ENCODE results near the gene TRPV4.
"Not testable (repeated sequence)": the region's sequence is repeated elsewhere in the genome, so short reads cannot be mapped to it uniquely, and the experiment has no call there.

TRPV4 gene

DNA sequence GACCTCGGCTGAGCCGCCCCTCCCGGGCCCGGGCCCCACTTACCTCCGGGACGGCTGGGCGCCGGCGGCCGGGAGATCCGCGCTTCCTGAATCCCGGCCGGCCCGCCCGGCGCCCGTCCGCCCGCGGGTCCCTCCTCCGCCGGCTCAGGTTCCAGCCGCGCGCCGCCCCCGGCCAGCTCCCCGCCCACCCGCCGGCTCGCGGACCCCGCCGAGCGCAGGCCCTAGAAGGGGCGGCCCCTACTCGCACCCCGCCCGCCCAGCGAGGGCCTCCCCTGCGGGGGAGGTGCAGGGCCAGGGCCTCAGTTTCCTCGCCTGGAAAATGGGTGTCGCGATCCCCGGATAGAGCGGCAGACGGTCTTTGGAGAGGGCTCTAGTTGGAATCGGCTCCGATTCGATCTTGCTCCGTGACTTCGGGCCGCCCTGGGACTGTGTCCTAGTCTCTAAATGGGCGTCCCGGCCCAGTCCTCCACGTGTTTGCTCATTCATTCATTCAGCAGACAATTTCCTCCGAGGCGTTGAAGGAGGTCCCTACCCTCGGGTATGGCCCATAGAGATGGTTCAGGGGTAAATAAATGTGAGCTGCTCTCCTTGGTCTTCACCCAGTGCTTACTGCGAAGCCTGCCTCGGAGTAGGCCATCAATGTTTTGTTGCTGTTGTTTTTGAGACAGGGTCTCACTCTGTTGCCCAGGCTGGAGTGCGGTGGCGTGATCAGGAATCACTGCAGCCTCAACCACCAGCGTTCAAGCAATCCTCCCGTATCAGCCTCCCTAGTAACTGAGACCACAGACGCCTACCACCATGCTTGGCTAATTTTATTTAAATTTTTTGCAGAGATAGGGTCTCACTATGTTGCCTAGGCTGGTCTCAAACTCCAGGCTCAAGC, at the start of gene TRPV4:
Gene TRPV4, minus strand, starts transcription at position 92 of the 883 bp plus-strand sequence. CDS start 18,602 bp downstream, outside the sequence.
- DNase-seq (ENCODE audit: low spot score), result peak; percentile 72

- no peak for DNase-seq (ENCODE audit: low spot score)
Measured at GRCh38 chr12:109881752-109882151, 48.6 kb upstream of the TRPV4 start.

DNA sequence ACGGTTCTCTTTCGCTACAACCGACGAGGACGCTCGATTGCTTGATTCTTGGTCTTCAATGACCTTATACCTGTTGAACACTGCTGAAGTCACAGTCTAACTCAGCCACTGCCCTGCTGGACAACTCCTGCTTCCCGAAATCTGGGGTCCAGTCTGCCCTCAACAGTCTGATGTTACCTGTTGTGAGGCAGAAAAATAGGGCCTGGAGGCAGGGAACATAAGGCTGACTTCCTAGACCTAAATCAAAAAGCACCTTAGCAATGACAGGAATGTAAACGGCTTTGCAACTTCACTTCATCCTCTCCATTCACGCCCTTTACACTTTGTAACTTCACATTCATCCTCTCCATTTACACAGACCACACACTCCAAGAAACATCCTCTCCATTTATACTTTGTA, 47.7 kb upstream of the TRPV4 start:
- DNase-seq (ENCODE audit: low spot score), result no peak

DNA sequence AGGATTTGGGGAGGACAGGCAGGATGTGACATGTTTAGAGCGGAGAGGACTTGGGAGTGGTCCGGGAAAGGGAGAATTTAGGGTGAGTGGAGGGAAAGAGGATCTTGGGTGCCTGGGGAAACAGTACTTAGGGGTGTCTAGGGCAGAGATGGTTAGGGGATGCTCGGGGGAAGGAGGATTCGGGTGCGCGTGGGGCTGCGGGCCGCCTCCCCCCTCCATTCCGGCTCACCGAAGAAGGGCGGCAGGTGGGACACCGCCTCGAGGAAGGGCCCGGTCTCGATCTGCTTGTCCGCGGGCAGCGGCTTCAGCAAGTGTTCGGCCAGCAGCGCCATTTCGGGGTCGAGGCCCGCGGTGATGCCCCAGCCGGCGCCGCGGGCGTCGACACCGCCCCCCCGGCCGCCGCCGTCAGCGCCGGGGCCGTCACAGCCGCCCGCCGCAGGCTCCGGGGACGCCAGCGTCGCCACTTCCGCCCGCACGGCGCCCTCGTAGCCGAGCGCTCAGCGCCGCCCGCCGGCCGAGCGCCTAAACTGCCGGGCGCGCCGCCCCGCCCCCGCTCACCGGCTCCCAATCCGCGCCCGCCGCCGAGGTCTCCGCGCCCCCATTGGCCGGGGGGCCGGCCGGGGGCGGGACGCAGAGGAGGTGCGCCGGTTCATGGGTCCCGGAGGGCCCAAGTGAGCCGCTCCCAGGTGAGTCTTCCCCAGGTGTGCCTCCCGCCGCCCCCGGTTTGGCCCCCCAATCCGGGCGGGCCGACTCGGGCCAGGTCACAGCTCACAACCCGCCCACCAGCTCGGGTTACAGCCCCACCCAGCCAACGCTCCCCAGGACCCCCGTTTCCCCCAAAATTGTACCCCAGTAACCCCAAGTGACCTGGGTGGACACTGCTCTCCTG, 47.1 kb upstream of the TRPV4 start, which contains the start of gene GLTP:
Gene GLTP, minus strand, starts transcription at position 499 of the 889 bp plus-strand sequence. Its CDS starts 167 bp downstream, at position 332.
- DNase-seq (ENCODE audit: low spot score), result peak; percentile 94

GRCh38 chr12:109879351-109880042, 46.3 kb upstream of the TRPV4 start:
- no peak for DNase-seq (ENCODE audit: low spot score)

- DNase-seq (ENCODE audit: low spot score), result no peak
Measured at GRCh38 chr12:109878749-109879148, 45.6 kb upstream of the TRPV4 start.

DNA sequence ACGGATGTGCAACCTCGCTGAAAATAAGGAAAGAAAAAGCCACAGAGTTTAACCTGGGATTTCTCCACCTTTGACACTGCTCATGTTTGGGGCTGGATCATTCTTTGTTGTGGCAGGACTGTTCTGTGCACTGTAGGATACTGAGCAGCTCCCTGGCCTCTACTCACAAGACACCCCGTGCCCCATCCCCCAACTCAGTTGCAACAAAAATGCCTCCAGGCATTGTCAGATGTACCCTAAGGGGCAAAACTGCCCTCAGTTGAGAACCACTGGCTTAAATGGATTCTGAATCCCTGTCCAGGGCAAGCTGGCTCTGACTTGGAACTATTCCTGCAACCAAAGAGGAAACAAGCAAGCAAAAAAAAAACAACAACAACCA, 45.0 kb upstream of the TRPV4 start:
- no peak for DNase-seq (ENCODE audit: low spot score)

- no peak for DNase-seq (ENCODE audit: low spot score)
Measured at GRCh38 chr12:109877504-109878246, 44.5 kb upstream of the TRPV4 start.

GRCh38 chr12:109876406-109876805, 43.2 kb upstream of the TRPV4 start:
- DNase-seq (ENCODE audit: low spot score), result no peak

GRCh38 chr12:109875572-109876131, 42.5 kb upstream of the TRPV4 start:
- DNase-seq (ENCODE audit: low spot score), result no peak

GRCh38 chr12:109873653-109874052, 40.5 kb upstream of the TRPV4 start:
- DNase-seq (ENCODE audit: low spot score), result no peak

- no peak for DNase-seq (ENCODE audit: low spot score)
Measured at GRCh38 chr12:109871668-109872314, 38.6 kb upstream of the TRPV4 start.

GRCh38 chr12:109870648-109871047, 37.5 kb upstream of the TRPV4 start:
- DNase-seq (ENCODE audit: low spot score), result no peak

DNA sequence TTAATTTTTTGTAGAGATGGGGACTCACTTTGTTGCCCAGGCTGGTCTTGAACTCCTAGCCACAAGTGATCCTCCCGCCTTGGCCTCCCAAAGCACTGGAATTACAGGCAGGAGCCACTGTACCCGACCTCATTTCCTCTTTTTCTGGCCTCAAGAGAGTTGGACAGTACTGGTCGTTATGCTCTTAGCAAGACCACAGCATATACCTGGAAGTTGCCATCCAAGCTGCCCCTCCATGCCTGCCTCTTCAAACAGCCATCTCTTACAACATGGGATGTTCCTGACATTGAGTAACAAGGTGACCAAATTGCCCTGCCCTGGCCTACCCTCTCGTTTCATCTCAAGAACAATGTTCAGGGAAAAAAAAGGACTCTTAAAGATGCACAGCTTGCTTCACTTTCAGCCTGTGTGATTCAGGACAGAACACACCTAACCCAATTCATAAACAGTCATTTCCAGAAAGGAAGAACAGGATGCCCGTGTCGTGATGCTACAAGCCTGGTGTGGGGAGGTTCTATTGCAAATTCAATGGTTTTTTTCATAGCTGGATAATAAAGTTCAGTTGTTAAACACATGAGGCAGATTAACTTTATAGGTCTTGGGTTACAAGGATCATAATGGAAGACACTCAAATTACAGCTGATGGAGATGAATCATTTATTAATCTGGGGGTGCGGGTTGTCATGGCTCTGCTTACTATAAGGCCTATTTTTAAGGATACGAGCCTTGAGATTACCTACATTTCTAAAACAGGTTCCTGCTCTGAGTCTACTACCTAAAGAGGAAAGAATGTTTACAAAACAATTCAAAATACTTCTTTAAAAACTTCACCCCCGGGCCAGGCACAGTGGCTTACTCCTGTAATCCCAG, 35.2 kb upstream of the TRPV4 start:
- no peak for DNase-seq (ENCODE audit: low spot score)

DNA sequence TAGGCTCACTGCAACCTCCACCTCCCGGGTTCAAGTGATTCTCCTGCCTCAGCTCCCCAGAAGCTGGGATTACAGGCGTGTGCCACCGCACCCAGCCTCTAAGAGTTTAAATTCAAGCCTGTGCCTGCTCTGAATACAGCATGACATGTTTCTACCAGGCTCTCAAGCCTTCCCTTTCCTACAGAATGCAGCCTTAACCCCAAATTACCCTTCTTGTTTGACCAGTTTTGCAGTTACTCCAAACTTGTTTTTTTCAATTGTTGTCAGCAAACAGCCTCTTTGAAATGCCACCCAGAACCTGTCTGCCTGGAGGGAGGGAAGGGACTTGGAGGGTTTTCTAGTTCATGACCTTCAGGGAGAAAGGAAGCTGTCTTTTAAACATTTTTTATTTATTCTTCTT, 31.7 kb upstream of the TRPV4 start:
- DNase-seq (ENCODE audit: low spot score), result no peak

DNA sequence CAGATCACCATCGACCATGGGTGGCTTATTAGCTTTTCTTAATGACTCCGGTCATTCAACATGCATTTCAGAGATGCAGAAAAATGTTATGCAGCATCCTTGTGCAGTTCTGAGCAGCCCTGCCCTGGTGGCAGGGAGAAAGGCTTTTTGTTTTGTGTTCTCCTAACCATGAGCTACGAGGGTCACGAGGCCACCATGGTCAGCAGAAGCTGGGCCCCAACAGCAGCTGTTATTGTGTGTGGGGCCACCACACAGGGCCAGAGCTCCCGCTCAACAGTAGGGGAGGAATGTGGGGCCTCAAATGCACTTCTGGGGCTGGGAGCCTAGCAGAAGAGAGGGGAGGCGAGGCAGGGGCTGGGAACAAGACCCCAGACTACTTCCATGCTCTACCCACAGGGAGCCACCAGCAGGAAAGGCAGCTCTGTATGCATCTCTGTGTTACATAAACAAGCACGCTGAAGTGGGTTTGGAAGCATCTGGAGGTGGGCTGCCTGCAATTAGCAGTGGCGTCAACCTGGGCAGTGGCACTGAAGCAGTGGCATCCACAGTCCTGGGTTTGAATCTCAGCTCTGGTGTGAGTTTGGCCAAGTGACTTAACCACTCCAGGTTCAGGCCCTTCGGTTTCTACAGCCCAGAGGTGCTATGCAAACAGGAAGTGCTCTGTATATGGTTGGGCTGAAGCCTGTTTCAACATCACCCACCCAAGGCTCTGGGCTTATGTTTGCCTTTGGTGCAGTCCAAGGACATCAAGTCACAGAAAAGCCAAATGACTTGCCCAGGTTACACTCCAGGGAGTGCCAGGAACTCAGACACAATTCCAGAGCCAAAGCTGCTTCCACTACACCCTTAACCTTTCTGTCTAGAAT, 30.9 kb upstream of the TRPV4 start:
- no peak for DNase-seq (ENCODE audit: low spot score)

GRCh38 chr12:109862491-109862890, 29.3 kb upstream of the TRPV4 start:
- DNase-seq (ENCODE audit: low spot score), result not testable (repeated sequence)

DNA sequence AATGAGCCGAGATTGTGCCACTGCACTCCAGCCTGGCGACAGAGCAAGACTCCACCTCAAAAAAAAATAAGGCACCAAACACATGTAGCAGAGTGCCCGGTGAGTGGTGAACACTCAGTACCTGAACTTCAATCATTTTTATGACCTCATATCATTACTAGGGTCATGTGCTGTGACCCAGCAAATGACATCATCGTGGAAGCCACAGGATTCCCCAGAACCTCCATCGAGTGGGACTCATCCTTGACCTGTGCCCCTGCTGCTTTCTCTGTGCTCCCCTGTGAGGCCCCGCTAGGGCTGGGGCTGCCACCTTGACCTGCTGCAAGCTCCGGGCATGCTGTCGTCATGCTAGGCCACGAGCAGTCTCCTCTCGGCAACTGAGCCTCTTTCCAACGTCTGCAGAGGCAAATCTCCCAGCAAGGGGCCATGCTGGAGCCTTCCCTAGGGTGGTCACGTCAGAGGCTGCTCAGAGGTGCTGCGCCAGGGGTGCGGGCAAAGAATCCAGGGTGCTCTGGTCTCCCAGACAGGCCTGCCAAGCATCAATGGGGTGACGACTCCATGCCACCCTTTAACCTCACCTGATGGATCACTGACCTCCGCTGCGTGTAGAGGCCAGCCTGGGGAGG, 28.6 kb upstream of the TRPV4 start:
- DNase-seq (ENCODE audit: low spot score), result no peak
